Muscle of leg (tissue), 11 donors: ENCODE data around the gene PHACTR1. TPM values are rescaled to one million over a fixed set of nuclear protein-coding genes. Genes with fewer than 3 reads are reported as not detected.

Source experiments
- DNase-seq: peaks from one replicate; pipeline ENCODE4 v3.0.0; 2013
- H3K27ac ChIP-seq: one replicate; pipeline ENCODE4 v1.5.1; 2013; ENCODE audit warnings: mild to moderate bottlenecking, low read length, control low read depth
- H3K27me3 ChIP-seq: one replicate; pipeline ENCODE4 v1.6.1; 2013; ENCODE audit warnings: low read length; ENCODE audit not compliant: control insufficient read depth, insufficient read depth
- H3K36me3 ChIP-seq: one replicate; pipeline ENCODE4 v1.6.1; 2013; ENCODE audit warnings: low read length; ENCODE audit not compliant: control insufficient read depth, insufficient read depth
- H3K4me1 ChIP-seq: one replicate; pipeline ENCODE4 v1.6.1; 2013; ENCODE audit warnings: low read length; ENCODE audit not compliant: control insufficient read depth, insufficient read depth
- H3K4me3 ChIP-seq: one replicate; pipeline ENCODE4 v1.5.1; 2013; ENCODE audit warnings: low read length, control low read depth
- H3K9me3 ChIP-seq: replicated peaks from 2 replicates; pipeline ENCODE4 v1.6.1; 2013; ENCODE audit warnings: low read depth, low read length; ENCODE audit not compliant: control insufficient read depth
- WGBS: methylation state at CpG from one replicate; pipeline ENCODE4 v1.1.5; 2013; ENCODE audit warnings: missing lambda C conversion rate; ENCODE audit not compliant: insufficient coverage; 5-methylcytosine and 5-hydroxymethylcytosine counted together
- polyA plus RNA-seq, 8 donors: library from polyadenylated mRNA; unstranded; fragments of 120-200 nt; gene quantifications; one replicate each; pipeline versions ENCODE4 v1.2.1 to v1.2.3, GENCODE V29; 2013; ENCODE audit warnings: inconsistent platforms in 1 of 8, low replicate concordance in 1 of 8; ENCODE audit not compliant: insufficient read length in 8 of 8, insufficient read depth in 1 of 8
- total RNA-seq: library from RNA; stranded (reverse); fragments of 120-200 nt; gene quantifications from one replicate; pipeline ENCODE4 v1.2.4, GENCODE V29; 2013

Gene PHACTR1
- total and polyA plus RNA-seq, 9 donors, result 3.8 to 9.4 (median 4.6) TPM

GRCh38 chr6:13205106-13205505 lies 488.5 kb downstream of the PHACTR1 start:
- H3K27me3 ChIP-seq, result no peaks in the 10 kb centered on the region
- no peaks in the 10 kb centered on the region for H3K4me1 ChIP-seq
- no peak overlapping the region for H3K4me3 ChIP-seq
- H3K27ac ChIP-seq, result no peak overlapping the region
- H3K9me3 ChIP-seq, result no peaks in the 10 kb centered on the region
- no peaks in the 10 kb centered on the region for H3K36me3 ChIP-seq
- no peak for DNase-seq
- WGBS, result 84% methylated on average over 5 of the region's 6 CpGs

- H3K4me1 ChIP-seq, result peaks cover under 1% of the 10 kb centered on the region
- 57% methylated on average over 1 of the region's 1 CpG for WGBS
- no peak overlapping the region for H3K27ac ChIP-seq
- no peaks in the 10 kb centered on the region for H3K36me3 ChIP-seq
- no peaks in the 10 kb centered on the region for H3K27me3 ChIP-seq
- no peaks in the 10 kb centered on the region for H3K9me3 ChIP-seq
- no peak for DNase-seq
- no peak overlapping the region for H3K4me3 ChIP-seq
These were observed 495.5 kb downstream of the PHACTR1 start for GRCh38 chr6:13212096-13212495.

- 85% methylated on average over 14 of the region's 14 CpGs for WGBS
- peaks cover 3% of the 10 kb centered on the region for H3K4me1 ChIP-seq
These were observed 496.0 kb downstream of the PHACTR1 start for GRCh38 chr6:13212538-13212937.

GRCh38 chr6:13215390-13215789 lies 498.8 kb downstream of the PHACTR1 start:
- DNase-seq, result no peak
- H3K27ac ChIP-seq, result no peak overlapping the region
- H3K4me1 ChIP-seq, result peaks cover 3% of the 10 kb centered on the region
- H3K27me3 ChIP-seq, result no peaks in the 10 kb centered on the region
- no peaks in the 10 kb centered on the region for H3K9me3 ChIP-seq
- no CpG with 5 or more reads among the region's 2 CpGs for WGBS
- no peak overlapping the region for H3K4me3 ChIP-seq
- no peaks in the 10 kb centered on the region for H3K36me3 ChIP-seq

More at GRCh38 chr6:13212538-13212937, 496.0 kb downstream of the PHACTR1 start:
- no peak for DNase-seq
- H3K4me3 ChIP-seq, result no peak overlapping the region
- H3K9me3 ChIP-seq, result no peaks in the 10 kb centered on the region
- H3K27ac ChIP-seq, result no peak overlapping the region
- no peaks in the 10 kb centered on the region for H3K27me3 ChIP-seq
- H3K36me3 ChIP-seq, result no peaks in the 10 kb centered on the region

- peaks cover 3% of the 10 kb centered on the region for H3K4me1 ChIP-seq
- WGBS, result no CpG with 5 or more reads among the region's 2 CpGs
- H3K27ac ChIP-seq, result no peak overlapping the region
- H3K9me3 ChIP-seq, result no peaks in the 10 kb centered on the region
- no peaks in the 10 kb centered on the region for H3K36me3 ChIP-seq
- H3K4me3 ChIP-seq, result no peak overlapping the region
- no peak for DNase-seq
- H3K27me3 ChIP-seq, result no peaks in the 10 kb centered on the region
These were observed 499.9 kb downstream of the PHACTR1 start for GRCh38 chr6:13216236-13217014.

- H3K9me3 ChIP-seq, result no peaks in the 10 kb centered on the region
- WGBS, result 92% methylated on average over 2 of the region's 4 CpGs
- no peaks in the 10 kb centered on the region for H3K36me3 ChIP-seq
- H3K27ac ChIP-seq, result no peak overlapping the region
- H3K4me1 ChIP-seq, result peaks cover 3% of the 10 kb centered on the region
- peak; percentile 11 for DNase-seq
- H3K27me3 ChIP-seq, result no peaks in the 10 kb centered on the region
- no peak overlapping the region for H3K4me3 ChIP-seq
These were observed 500.8 kb downstream of the PHACTR1 start for GRCh38 chr6:13217206-13217905.

- no peak for DNase-seq
- Histone ChIP-seq H3K36me3 (no peaks in the 10 kb centered on the region), H3K4me3 (no peak overlapping the region), H3K4me1 (peaks cover 3% of the 10 kb centered on the region), H3K27ac (no peak overlapping the region), H3K9me3 (no peaks in the 10 kb centered on the region), H3K27me3 (no peaks in the 10 kb centered on the region)
- no CpG with 5 or more reads among the region's 3 CpGs for WGBS
These were observed 503.7 kb downstream of the PHACTR1 start for GRCh38 chr6:13220266-13220665.

- Histone ChIP-seq H3K36me3 (no peaks in the 10 kb centered on the region), H3K27ac (no peak overlapping the region), H3K9me3 (no peaks in the 10 kb centered on the region), H3K4me3 (no peak overlapping the region), H3K27me3 (no peaks in the 10 kb centered on the region), H3K4me1 (peaks cover 3% of the 10 kb centered on the region)
- WGBS, result 100% methylated on average over 3 of the region's 4 CpGs
- DNase-seq, result no peak
These were observed 505.5 kb downstream of the PHACTR1 start for GRCh38 chr6:13222048-13222447.

GRCh38 chr6:13226071-13226470 lies 509.5 kb downstream of the PHACTR1 start:
- Histone ChIP-seq H3K36me3 (no peaks in the 10 kb centered on the region), H3K27ac (no peak overlapping the region), H3K4me3 (no peak overlapping the region), H3K4me1 (no peaks in the 10 kb centered on the region), H3K27me3 (no peaks in the 10 kb centered on the region), H3K9me3 (no peaks in the 10 kb centered on the region)
- no peak for DNase-seq
- WGBS, result no CpG with 5 or more reads among the region's 2 CpGs

GRCh38 chr6:13228264-13229204 lies 512.0 kb downstream of the PHACTR1 start:
- no peak for DNase-seq
- Histone ChIP-seq H3K36me3 (no peaks in the 10 kb centered on the region), H3K4me3 (no peak overlapping the region), H3K27me3 (no peaks in the 10 kb centered on the region), H3K27ac (no peak overlapping the region), H3K9me3 (no peaks in the 10 kb centered on the region), H3K4me1 (no peaks in the 10 kb centered on the region)
- WGBS, result 67% methylated on average over 1 of the region's 9 CpGs
